Suppressor macrophage (primary cell): ENCODE measurements around the gene MYH1.
"Not testable (repeated sequence)": the region's sequence is repeated elsewhere in the genome, so short reads cannot be mapped to it uniquely, and the experiment has no call there.

ENCODE experiments used
- DNase-seq, 4 experiments: peaks; one replicate each; pipeline ENCODE4 v3.0.0-alpha.2; 2020 to 2022
- total RNA-seq, 17 experiments: gene quantifications; one replicate each; lab custom pipeline; 2026; ENCODE audit warnings: mixed read lengths in 6 of 17, inconsistent platforms in 3 of 17; lab: John Stamatoyannopoulos, UW

Gene MYH1
- 0 to 4.0 (median 0) reads per million in 17 experiments for total RNA-seq

GRCh38 chr17:10518271-10519037, at the start of gene MYH1:
Gene MYH1 (minus strand): TSS chr17:10518542. CDS start chr17:10516642, 1,900 bp downstream.
- DNase-seq: no peak

DNA sequence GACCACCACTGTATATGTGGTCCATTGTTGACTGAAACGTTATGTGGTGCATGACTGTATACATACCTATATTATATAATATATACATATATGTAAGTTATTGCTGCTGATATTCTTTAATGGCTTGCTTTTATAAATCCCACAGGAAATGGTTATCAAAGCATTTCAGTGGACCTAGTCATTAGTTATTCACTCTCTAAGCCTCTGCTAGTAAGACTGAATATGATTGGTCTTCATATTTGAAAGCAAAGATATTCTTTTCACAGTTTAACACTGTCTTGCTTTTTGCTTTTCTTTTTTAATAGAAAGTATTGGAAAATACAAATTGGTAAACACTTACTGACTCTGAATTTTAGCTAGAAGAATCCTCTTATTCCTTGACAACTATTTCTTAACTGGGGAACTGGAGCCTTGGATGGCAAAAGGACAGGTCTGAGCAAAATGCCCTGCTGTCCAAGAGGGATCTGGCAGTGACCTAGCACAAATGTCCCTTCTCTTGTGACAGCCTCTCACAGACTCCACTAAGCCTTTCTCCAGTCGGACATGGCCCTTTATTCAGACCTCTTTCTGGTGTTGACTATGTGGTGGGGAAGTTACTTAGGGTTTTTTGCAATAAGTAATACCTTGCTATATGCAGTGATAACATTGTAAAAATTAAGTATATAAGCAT, 45.8 kb upstream of the MYH1 start:
- DNase-seq: no peak

DNA sequence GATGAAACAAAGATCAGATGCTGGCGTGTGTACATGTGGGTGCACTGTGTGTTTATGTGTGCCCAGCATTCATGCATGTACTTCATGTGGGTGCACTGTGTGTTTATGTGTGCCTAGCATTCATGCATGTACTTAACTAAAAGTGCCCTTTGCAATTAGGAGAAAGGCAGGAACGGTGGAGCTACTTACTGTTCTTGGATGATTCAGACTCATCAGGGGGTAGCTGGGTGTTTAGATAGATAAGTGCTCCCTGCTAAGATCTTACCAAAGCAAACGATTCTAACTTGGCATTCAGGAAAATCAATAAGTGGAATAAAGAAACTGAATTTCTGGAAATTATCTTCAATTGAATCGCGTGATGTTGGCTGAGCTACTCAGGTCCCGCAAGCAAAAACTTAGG, 39.7 kb upstream of the MYH1 start:
- no peak for DNase-seq

- DNase-seq: no peak
These were observed 39.1 kb upstream of the MYH1 start for GRCh38 chr17:10557422-10557821.

- DNase-seq: no peak
These were observed 38.1 kb upstream of the MYH1 start for GRCh38 chr17:10556301-10557005.

- no peak for DNase-seq
These were observed 31.7 kb upstream of the MYH1 start for GRCh38 chr17:10550014-10550413.

- DNase-seq: no peak
These were observed 30.9 kb upstream of the MYH1 start, which contains the start of gene MYH2 for GRCh38 chr17:10549096-10549842. Gene MYH2 (minus strand): TSS chr17:10549658. CDS start chr17:10547920, 1,738 bp downstream.

GRCh38 chr17:10547351-10547750, 29.0 kb upstream of the MYH1 start:
- DNase-seq: no peak

- DNase-seq: not testable (repeated sequence)
These were observed 25.1 kb upstream of the MYH1 start for GRCh38 chr17:10543486-10543885.

DNA sequence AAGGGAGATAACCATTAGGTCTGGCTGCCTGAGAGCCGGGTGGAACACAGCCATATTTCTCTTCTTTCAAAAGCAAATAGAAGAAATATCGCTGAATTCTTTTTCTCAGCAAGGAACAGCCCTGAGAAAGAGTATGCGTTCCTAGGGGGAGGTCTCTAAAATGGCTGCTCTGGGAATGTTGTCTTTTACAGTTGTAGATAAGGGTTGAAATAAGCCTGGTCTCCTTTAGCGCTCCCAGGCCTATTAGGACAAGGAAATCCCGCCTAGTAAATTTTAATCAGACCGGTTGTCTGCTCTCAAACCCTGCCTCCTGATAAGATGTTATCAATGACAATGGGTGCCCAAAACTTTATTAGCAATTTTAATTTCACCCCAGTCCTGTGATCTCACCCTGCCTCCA, 22.8 kb upstream of the MYH1 start:
- DNase-seq: not testable (repeated sequence)

DNA sequence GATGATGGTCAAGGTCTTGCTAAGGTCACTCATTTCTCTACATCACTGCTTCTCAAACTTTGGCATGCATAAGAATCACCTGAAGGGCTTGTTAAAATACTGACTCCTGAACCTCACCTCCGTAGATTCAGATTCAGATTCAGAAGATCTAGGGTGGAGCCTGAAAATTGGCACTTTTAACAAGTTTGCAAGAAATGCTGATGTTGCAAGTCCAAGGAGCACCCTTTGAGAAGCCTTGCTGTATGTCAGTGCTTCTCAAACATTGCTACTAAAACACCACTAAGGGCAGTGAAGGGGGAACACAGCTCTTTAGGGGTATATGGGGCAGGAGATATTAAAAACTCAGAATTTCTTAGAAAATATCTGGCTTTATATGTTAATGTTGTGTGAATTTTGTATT, 13.7 kb upstream of the MYH1 start:
- DNase-seq: no peak

GRCh38 chr17:10527419-10527818, 9.1 kb upstream of the MYH1 start:
- no peak for DNase-seq

- no peak for DNase-seq
These were observed 8.2 kb upstream of the MYH1 start for GRCh38 chr17:10526517-10526916.

DNA sequence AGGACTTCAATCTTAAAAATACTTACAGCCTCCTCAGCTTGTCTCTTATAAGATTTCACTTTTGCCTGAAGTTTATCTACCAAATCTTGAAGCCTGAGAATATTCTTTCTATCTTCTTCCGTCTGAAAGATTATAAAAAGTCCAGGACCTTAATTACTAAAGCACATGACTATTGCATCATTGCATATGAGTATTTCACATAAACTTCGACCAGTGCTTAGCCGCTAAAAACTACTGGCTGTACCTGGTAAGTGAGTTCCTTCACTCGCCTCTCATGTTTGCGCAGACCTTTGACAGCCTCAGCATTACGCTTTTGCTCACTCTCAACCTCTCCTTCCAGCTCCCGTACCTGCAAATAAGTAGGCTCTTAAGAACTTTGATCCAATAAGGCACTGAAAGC, 4.7 kb upstream of the MYH1 start:
- DNase-seq: no peak

DNA sequence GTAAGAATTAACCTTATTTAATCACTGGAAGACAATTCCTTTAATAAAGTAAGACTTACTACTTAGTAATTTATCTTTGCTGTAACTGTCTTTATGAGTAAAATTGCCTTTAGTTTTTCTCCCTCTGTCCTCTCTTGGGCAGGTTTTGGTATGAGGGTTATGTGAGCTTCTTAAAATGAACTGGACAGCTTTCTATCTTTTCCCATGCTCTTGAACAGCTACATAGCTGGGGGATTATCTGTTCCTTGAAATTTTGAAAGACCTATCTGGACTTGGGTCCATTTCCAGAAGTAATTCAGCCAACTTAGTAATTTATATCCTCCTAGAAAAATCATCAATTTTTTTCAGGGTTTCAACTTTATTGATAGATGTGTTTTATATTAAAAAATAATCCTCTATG, 3.6 kb upstream of the MYH1 start:
- no peak for DNase-seq

DNA sequence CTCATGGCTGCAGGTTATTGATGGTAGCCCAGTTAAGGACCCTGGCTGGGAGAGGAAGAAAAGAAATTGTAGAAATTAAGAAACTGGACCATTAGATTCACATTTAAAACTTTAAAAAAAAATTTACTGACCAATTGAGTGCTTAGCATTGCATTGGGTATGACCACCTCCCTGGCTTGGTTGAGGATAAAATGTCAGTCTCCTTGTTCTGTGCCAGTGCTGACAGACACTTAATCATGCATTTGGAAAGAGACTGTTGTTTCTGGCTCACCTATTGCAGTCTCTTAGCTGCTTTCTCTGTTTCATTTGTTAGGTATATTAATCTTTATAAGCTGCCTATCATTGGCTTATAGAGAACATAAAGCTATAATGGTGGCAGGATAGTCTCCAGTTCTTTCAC, 1.7 kb downstream of the MYH1 start:
- DNase-seq: no peak

DNA sequence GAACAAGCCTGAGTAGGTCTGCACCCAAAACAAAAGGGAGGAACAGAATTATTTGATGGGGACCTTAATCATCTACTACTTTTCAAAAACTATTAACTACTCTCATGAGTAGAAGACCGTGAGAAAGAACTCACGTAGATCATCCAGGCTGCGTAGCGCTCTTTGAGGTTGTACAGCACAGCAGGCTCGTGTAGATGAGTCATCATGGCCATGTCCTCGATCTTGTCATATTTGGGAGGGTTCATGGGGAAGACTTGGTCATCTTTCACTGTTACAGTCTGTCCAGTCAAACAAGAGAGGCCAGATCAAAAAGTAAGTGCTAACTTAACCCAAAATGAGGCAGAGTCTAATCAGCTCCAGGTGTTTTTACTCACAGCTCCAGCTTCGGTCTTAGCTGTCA, 2.3 kb downstream of the MYH1 start:
- DNase-seq: no peak

- no peak for DNase-seq
These were observed 4.9 kb downstream of the MYH1 start for GRCh38 chr17:10513299-10514067.

DNA sequence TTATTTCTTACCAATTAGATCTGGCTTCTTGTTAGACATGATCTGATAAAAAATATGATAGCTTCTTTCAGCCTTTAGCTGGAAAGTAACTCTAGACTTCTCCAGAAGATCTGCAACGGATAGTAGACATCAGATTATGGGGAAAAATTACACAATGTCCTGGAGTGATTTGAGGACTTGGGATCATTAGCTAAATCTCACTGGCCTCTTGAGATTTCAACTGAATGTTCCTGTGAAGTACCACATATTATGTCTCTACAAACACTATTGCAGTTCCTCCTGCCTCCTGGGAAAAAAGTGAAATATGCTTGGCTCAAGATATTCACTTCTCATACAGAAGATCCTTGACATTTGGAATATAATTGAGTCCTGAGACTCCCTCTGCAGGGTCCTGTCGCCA, 5.5 kb downstream of the MYH1 start:
- no peak for DNase-seq

DNA sequence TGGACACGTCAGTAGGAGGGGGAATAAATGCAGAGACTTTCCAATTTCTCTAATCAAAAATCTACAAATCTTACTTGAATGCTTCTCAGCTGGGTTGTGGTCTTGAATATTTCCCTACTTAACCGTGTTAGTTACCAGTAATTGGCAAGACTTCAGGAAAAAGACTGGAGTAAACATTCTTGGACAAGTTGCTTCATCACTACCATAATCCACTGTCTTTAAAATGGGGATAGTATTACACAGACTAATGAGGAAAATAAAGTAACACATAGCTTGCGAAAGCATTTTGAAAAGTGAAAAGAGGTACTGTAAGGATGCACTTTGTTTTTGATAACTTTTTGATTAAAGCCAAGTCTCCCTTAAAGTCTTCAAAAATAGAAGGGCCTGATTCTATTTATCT, 18.4 kb downstream of the MYH1 start:
- DNase-seq: no peak

- no peak for DNase-seq
These were observed 26.3 kb downstream of the MYH1 start for GRCh38 chr17:10492004-10492403.

- DNase-seq: no peak
These were observed 36.1 kb downstream of the MYH1 start for GRCh38 chr17:10482252-10482651.
